Adrenal gland (tissue), 12 donors: ENCODE measurements around the gene HECTD2. TPM values are rescaled to one million over a fixed set of nuclear protein-coding genes. Genes with fewer than 3 reads are reported as not detected.
"Not testable (repeated sequence)": the region's sequence is repeated elsewhere in the genome, so short reads cannot be mapped to it uniquely, and the experiment has no call there.

Experiments
- DNase-seq, 7 donors: peaks; one replicate each; pipeline ENCODE4 v3.0.0-alpha.2; 2019 to 2020
- H3K27ac ChIP-seq, 5 donors: fragments of 200-600 bp; sonication (generic) in 4 of 5; 1 replicate in 3 of 5; 2 replicates in 2 of 5; pipeline versions ENCODE4 v1.5.1 to v1.8.0; 2016 to 2020; ENCODE audit warnings: mild to moderate bottlenecking in 1 of 5
- H3K27me3 ChIP-seq: fragments of 200-600 bp; 2 replicates; pipeline ENCODE4 v1.8.0; 2021
- H3K36me3 ChIP-seq, 2 donors: fragments of 200-600 bp; replicated peaks in 1 of 2; 1 replicate in 1 of 2; 2 replicates in 1 of 2; pipeline versions ENCODE4 v1.5.1 to v1.8.0; 2018 to 2022
- H3K4me1 ChIP-seq, 2 donors: fragments of 200-600 bp; replicated peaks in 1 of 2; 1 replicate in 1 of 2; 2 replicates in 1 of 2; pipeline versions ENCODE4 v1.5.1 to v1.8.0; 2018 to 2021
- H3K4me3 ChIP-seq, 4 donors: fragments of 200-600 bp; sonication (generic) in 3 of 4; one replicate each; pipeline ENCODE4 v1.5.1; 2016 to 2018
- H3K9me3 ChIP-seq, 3 donors: fragments of 200-600 bp; sonication (generic) in 1 of 3; replicated peaks in 1 of 3; 1 replicate in 2 of 3; 2 replicates in 1 of 3; pipeline versions ENCODE4 v1.5.1 to v1.8.0; 2016 to 2021
- CTCF ChIP-seq, 6 experiments: fragments of 450-650 bp in 4 of 6; fragments of 200-600 bp in 2 of 6; sonication (generic) in 1 of 6; IDR thresholded peaks; 1 replicate in 5 of 6; 2 replicates in 1 of 6; pipeline versions ENCODE4 v1.5.1 to v1.8.0; 2016 to 2021; ENCODE audit warnings: antibody characterized with exemption in 6 of 6, mild to moderate bottlenecking in 2 of 6, moderate library complexity in 1 of 6
- POLR2A ChIP-seq, 2 donors: fragments of 450-650 bp; IDR thresholded peaks; one replicate each; pipeline ENCODE4 v1.6.1; 2017; ENCODE audit warnings: antibody characterized with exemption in 2 of 2, mild to moderate bottlenecking in 2 of 2, moderate library complexity in 1 of 2
- WGBS, 4 donors: extraction: QIAGEN DNeasy Blood & Tissue Kit in 2 of 4; methylation state at CpG; one replicate each; pipeline versions ENCODE4 v1.1.5 to v1.1.7; 2013 to 2017; 5-methylcytosine and 5-hydroxymethylcytosine counted together
- intact Hi-C, 2 donors: fragments of 100-400 bp; cut with DNase I; formaldehyde crosslinking; loops; one replicate each; pipeline versions ENCODE4 v1.14.1 to v1.15.0; 2022 to 2023
- polyA plus RNA-seq, 3 donors: library from polyadenylated mRNA; stranded (reverse); fragments of 200-250 nt in 2 of 3; fragments of 350-450 nt in 1 of 3; fragmentation: Illumina TruSeq in 1 of 3; extraction: RNeasy Lipid Tissue Mini Kit (QIAGEN cat#74804) in 1 of 3; gene quantifications; one replicate each; pipeline ENCODE4 v1.2.3, GENCODE V29; 2013 to 2014
- total RNA-seq, 9 donors: library from RNA; depleted of rRNA in 4 of 9; stranded (reverse); fragments of >200 nt in 4 of 9; fragments of 120-200 nt in 1 of 9; fragmentation: NEBNext Ultra II Directional in 1 of 9; extraction: Animal tissue kit (Norgen Biotek cat#: 25700) in 1 of 9; gene quantifications; one replicate each; pipeline versions ENCODE4 v1.1.0 to v1.2.4, GENCODE V29; 2013 to 2023
- donor health status: healthy with polysubstance abuse.
- donor health status: Bipolar disorder and iron deficiency.
- donor health status: DM: yes; HTN: yes; CAD: no.
- donor health status: DM: no; HTN: no; CAD: no.
- donor health status: DM: no; HTN: no; CAD: no.
- donor health status: DM: yes; HTN: yes; CAD: no.

HECTD2 gene
- total and polyA plus RNA-seq, 12 donors: 5.4 to 20.3 (median 8.2) TPM

- 77 to 92% (median 90%) methylated on average over 3 of the region's 3 CpGs for WGBS, 4 donors
- Histone ChIP-seq H3K27ac (no peak overlapping the region), H3K9me3 (no peaks in the 10 kb centered on the region), H3K36me3 (no peaks in the 10 kb centered on the region), H3K27me3 (no peaks in the 10 kb centered on the region), H3K4me3 (no peak overlapping the region), H3K4me1 (no peaks in the 10 kb centered on the region)
- intact Hi-C loops: loop anchor here in 1 of 2 donors (5.0 kb wide), 1 partner anchor 79 kb away; no protein-coding TSS in a partner anchor
- no peak for TF ChIP-seq POLR2A (IDR thresholded peaks at IDR 0.05)
- no peak for TF ChIP-seq CTCF (IDR thresholded peaks at IDR 0.05)
- DNase-seq: no peak
Measured at GRCh38 chr10:91558473-91558872, 148.3 kb downstream of the HECTD2 start.

DNA sequence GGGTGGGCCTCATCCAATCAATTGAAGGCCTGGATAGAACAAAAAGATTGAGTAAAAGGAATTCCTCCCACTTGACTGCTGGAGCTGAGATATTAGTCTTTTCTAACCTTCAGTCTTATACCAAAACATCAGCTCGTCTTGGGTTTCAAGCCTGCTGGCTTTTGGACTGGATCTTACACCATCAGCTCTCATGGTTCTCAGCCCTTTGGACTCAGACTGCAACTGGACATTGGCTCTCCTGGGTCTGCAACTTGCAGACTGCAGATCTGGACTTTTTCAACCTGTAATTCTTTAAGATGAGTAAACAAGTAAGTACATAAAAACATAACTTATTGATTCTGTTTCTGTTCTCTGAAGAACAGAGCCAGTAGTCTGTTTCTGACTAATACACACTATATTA lies 149.0 kb downstream of the HECTD2 start:
- no peaks in the 10 kb centered on the region for H3K27me3 ChIP-seq
- DNase-seq: no peak
- no peaks in the 10 kb centered on the region for H3K4me1 ChIP-seq
- no peaks in the 10 kb centered on the region for H3K9me3 ChIP-seq
- 91 to 100% (median 98%) methylated on average over 1 of the region's 1 CpG for WGBS, 4 donors
- no peak overlapping the region for H3K4me3 ChIP-seq
- no peak overlapping the region for H3K27ac ChIP-seq
- no peak for TF ChIP-seq CTCF (IDR thresholded peaks at IDR 0.05)
- TF ChIP-seq POLR2A (IDR thresholded peaks at IDR 0.05): no peak
- intact Hi-C loops: loop anchor here in 1 of 2 donors (5.0 kb wide), 1 partner anchor 78 kb away; no protein-coding TSS in a partner anchor
- H3K36me3 ChIP-seq: no peaks in the 10 kb centered on the region

DNA sequence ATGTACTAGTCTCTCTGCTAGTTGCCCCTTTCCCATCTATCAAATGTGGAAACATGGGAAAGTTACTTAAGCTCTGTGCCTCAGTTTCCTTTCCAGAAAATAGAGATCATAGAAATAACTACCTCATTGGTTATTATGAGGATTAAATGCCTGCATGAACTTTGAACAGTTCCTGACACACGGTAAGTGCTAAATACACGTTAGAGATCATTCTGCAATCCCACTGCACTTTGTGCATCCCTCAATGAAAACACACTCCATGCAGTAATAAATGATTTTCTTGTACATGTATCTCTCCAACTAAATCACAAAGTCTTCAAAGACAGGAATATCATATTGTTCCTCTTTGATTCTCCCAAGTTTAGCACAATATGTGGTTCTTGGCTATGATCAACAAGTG lies 149.6 kb downstream of the HECTD2 start:
- WGBS, 4 donors: 87 to 100% (median 92%) methylated on average over 2 of the region's 2 CpGs
- no peak for DNase-seq
- H3K27ac ChIP-seq: no peak overlapping the region
- no peaks in the 10 kb centered on the region for H3K36me3 ChIP-seq
- no peaks in the 10 kb centered on the region for H3K4me1 ChIP-seq
- intact Hi-C loops: loop anchor here in 1 of 2 donors (5.0 kb wide), 1 partner anchor 78 kb away; no protein-coding TSS in a partner anchor
- TF ChIP-seq POLR2A (IDR thresholded peaks at IDR 0.05) (no peak), CTCF (IDR thresholded peaks at IDR 0.05) (no peak)
- H3K4me3 ChIP-seq: no peak overlapping the region
- no peaks in the 10 kb centered on the region for H3K27me3 ChIP-seq
- no peaks in the 10 kb centered on the region for H3K9me3 ChIP-seq

DNA sequence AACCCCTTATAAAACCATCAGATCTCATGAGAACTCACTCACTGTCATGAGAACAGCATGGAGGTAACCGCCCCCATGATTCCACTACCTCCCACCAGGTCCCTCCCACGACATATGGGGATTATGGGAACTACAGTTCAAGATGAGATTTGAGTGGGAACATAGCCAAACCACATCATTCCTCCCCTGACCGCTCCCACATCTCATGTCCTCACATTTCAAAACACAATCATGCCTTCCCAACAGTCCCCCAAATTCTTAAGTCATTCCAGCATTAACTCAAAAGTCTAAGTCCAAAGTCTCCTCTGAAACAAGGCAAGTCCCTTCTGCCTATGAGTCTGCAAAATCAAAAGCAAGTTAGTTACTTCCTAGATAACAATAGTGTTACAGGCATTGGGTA lies 150.7 kb downstream of the HECTD2 start:
- H3K27ac ChIP-seq, H3K4me3 ChIP-seq, H3K27me3 ChIP-seq, H3K4me1 ChIP-seq, H3K36me3 ChIP-seq, intact Hi-C loops, DNase-seq, H3K9me3 ChIP-seq: not testable (repeated sequence)
- 76 to 85% (median 80%) methylated on average over 3 of the region's 3 CpGs for WGBS, 4 donors

DNA sequence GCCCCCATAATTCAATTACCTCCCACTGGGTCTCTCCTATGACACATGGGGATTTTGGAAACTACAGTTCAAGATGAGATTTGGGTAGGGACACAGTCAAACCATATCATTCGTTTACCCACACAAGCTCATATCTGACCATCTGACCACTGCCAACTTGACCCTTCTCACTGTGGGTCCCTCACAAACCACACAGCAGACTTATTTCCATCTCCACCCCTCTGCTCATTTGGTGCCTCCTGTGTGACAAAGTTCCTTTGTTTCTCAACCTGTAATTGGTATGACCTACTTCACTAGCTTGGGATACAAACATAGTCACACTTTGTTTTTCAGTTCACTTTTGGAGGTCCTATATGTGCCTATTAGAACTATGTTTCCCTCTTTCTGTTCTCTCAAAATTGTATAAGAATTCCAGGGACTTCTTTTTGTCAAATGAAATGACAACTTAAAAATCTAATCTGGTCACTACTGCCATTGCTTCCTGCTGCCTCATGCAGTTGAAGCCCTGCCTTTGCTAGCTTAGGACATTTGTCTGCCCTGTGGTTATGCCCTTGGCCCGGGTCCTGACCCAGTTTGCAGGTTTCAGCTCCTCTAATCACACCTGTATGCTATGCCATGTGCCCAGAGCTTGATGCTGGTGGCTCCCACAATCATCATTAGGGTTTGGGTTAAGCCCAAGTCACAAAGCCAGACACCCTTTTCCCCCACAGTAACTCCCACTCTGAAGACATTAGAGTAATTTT lies 152.9 kb downstream of the HECTD2 start:
- Histone ChIP-seq H3K27ac (no peak overlapping the region), H3K4me1 (no peaks in the 10 kb centered on the region), H3K4me3 (no peak overlapping the region), H3K9me3 (no peaks in the 10 kb centered on the region), H3K36me3 (no peaks in the 10 kb centered on the region), H3K27me3 (no peaks in the 10 kb centered on the region)
- WGBS, 4 donors: 55 to 76% (median 74%) methylated on average over 2 of the region's 2 CpGs
- TF ChIP-seq POLR2A (IDR thresholded peaks at IDR 0.05) (no peak), CTCF (IDR thresholded peaks at IDR 0.05) (no peak)
- intact Hi-C loops: no loop called here
- DNase-seq: no peak
